HepG2 (cell line): ENCODE data around the gene ST8SIA2.

ENCODE experiments used
- CBX5 ChIP-seq: sonication (generic); formaldehyde crosslinking; IDR thresholded peaks from 2 replicates; pipeline ENCODE4 v1.4.0; 2020; ENCODE audit warnings: missing genetic modification reagents, borderline replicate concordance
- JUND ChIP-seq: sonication (generic); formaldehyde crosslinking; IDR thresholded peaks from 2 replicates; pipeline ENCODE4 v1.8.0; 2022; ENCODE audit warnings: mild to moderate bottlenecking, missing genetic modification reagents
- ZNF138 ChIP-seq: sonication (generic); formaldehyde crosslinking; IDR thresholded peaks from 2 replicates; pipeline ENCODE4 v1.5.0; 2020; ENCODE audit warnings: mild to moderate bottlenecking, low read depth, missing genetic modification reagents

GRCh38 chr15:92463826-92464225 lies 70.1 kb downstream of the ST8SIA2 start:
- TF ChIP-seq CBX5 (no peak), JUND (no peak), ZNF138 (no peak)
